GM21737 (cell line): Measurements from ENCODE around the gene TEX9.
"Not testable (repeated sequence)": the region's sequence is repeated elsewhere in the genome, so short reads cannot be mapped to it uniquely, and the experiment has no call there.

ENCODE experiments used
- ATAC-seq: cut with Tn5 transposase; IDR thresholded peaks from one replicate; pipeline ENCODE4 v1.9.1; 2021; ENCODE audit warnings: mild to moderate bottlenecking, moderate library complexity; ENCODE audit not compliant: unreplicated experiment

TEX9 gene

DNA sequence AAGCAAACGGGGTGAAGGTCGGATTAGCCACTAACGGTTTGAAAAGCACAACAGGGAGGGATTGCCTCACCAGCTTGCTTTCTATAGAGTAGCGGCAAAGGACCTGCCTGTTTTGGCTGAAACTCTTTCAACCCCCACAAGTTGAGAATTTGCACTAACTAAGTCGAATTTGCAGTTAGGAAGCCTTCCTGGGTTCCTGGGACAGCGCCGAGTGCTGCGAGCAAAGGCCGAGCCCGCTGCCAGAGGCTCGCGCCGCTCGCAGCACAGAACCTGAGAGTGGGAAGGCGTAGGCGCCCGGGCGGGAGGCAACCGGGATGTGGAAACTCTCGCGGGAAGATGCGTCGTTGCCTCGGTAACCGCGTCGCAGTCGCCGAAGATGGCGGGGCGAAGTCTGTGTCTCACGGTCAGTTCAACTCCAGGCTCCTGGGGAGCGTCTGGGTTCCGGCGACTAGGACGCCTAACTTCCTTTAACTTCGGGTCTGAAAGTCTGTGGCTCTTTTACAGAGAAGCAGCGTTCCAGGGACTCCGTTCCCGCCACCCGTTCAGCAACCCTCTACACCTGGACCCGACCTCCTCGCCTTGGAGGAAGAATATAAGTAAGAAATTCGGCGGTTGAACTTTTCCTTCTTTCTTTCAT, at the start of gene TEX9:
TEX9 (plus strand) TSS at position 352 of the 637 bp plus-strand sequence; CDS start at position 377, 25 bp downstream.
- ATAC-seq, result peak; percentile 95

DNA sequence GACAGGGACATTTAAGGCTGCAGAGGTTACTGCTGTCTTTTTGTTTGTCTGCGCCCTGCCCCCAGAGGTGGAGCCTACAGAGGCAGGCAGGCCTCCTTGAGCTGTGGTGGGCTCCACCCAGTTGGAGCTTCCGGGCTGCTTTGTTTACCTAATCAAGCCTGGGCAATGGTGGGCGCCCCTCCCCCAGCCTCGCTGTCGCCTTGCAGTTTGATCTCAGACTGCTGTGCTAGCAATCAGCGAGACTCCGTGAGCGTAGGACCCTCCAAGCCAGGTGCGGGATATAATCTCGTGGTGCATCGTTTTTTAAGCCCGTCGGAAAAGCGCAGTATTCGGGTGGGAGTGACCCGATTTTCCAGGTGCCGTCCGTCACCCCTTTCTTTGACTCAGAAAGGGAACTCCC, 48.7 kb upstream of the TEX9 start:
- ATAC-seq, result not testable (repeated sequence)

DNA sequence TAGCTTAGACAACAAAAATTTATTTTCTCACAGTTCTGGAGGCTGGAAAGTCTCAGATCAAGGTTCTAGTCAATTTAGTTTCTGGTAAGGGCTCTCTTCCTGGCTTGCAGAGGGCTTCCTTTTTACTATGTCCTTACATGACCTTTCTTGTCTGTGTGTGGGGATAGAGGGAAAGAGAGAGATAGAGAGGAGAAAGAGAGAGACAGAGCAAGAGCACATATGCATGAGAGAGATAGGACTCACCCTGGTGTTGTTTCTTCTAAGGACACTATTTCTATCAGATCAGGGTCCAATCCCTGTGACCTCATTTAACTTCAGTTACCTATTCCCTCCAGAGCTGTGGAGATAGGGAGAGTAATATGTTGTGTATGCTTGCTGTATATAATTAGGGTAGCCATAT, 44.9 kb upstream of the TEX9 start:
- ATAC-seq, result no peak

DNA sequence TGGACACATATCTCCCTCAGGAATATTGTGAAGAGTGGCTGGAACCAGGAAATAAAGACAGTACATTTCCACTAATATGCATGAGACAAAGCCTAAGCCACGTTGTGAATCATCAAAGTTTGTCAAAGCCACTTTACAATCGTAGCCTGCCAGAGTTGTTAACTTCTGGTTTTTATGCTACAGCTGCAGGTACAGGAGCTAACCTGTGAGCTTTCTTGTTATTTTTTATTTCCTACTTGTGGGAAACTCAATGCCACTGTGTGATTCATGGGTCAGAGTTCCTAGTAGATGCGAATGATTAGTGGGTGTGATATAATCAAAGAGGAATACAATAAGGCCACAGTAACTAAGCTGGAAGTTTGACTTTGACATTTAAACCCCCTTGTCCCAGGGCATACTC, 44.4 kb upstream of the TEX9 start:
- no peak for ATAC-seq

DNA sequence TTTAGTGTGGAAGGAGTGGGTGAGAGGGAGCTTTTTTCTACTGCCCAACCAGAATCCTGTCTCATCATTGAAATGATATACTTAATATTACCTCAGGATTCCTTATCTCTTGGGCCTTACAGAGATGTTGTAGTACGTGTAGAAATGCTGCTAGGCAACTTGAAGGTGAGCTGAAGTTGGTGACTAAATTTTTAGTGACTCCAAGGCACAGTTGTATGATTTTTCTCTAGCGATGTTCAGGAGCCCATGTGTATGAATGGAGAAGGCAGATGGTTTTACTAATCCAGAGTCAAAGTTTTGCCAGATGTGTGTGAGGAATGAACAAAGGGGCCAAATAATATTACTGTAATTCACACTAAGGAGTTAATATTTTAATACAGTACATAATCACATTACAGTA, 42.8 kb upstream of the TEX9 start:
- no peak for ATAC-seq

DNA sequence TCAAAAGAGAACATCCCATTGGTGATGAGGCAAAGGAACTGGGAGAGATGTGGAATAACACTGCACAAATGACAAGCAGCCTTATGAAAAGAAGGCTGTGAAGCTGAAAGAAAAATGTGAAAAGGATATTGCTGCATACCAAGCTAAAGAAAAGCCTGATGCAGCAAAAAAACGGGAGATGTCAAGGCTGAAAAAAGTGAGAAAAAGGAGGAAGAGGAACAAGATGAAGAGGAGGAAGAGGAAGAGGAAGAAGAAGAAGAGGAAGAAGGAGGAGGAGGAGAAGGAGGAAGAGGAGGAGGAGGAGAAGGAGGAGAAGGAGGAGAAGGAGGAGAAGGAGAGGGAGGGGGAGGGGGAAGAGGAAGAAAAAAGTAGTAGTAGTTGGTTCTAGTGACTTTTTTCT, 41.8 kb upstream of the TEX9 start:
- ATAC-seq, result no peak

DNA sequence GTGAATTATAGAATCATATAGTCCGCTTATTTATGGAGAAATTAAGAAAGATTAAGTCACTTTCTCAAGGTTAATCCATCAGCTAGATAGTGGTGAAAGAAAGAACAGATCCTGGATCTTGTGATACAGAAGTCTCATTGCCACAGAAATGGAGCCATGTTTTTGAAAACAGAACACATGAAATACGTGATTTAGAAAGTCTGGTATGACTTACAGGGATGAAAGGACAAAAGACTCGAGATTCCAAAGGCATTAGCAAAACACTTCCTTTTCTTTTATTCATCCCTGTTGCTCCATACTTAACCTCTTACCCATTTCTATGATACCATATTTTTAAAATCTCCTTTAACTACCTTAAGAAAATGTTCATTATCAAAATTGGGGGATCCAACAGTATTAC, 40.0 kb upstream of the TEX9 start:
- no peak for ATAC-seq

DNA sequence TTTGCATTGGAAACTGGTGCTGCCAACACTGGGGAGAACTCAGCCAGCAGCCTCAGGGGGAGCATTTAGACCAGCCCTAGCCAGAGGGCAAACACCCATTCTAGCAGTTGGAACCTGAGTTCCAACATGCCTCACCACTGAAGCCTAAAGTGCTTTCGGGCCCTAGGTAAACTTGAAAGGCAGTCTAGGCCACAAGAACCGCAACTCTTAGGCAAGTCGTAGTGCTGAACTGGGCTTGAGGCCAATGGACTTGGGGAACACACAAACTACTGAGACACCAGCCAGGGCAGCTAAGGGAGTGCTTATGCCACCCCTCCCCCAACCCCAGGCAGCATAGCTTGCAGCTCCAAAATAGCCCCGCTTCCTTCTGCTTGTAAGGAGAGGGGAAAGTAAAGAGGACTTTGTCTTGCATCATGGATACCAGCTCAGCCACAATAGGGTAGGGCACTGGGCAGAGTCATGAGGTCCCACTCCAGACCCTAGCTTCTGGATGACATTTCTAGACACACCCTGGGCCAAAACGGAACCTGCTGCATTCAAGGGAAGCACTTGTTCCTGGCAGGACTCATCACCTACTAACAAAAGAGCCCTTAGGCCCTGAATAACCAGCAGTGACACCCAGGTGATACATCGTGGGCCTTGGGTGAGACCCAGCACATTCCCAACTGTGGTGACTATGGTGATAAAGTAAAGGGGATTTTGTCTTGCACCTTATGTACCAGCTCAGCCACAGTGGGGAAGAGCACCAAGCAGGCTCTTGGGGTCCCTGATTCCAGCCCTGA, 37.3 kb upstream of the TEX9 start:
- no peak for ATAC-seq

DNA sequence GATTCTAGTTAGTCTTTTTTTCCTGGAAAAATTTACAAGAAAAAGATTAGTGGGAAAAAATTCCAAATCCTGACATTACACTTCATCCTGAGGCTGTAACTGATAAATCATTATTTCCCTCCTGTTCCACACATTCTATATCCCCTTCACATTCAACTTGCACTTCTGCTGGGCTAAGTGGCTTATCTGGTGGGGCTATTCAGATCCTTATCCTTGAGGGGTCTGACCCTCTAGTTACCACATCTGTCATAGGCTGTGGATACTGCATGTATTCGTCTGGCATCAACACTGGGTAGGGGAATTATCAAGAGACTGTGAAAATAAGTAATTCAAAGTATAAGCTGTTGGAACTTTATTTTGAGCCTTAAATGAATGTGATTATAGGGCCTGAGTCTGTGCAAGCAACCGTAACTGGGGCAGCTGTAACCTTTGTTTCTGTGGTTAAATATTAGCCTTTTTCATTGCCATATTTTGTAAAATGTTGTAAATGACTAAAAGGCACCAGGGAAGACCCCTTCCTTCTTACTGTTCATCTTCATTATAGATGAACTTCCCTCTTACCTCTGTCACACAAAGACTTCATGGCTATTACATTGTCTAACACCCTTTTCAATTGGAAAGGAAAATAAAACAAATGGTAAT, 28.0 kb upstream of the TEX9 start:
- no peak for ATAC-seq

DNA sequence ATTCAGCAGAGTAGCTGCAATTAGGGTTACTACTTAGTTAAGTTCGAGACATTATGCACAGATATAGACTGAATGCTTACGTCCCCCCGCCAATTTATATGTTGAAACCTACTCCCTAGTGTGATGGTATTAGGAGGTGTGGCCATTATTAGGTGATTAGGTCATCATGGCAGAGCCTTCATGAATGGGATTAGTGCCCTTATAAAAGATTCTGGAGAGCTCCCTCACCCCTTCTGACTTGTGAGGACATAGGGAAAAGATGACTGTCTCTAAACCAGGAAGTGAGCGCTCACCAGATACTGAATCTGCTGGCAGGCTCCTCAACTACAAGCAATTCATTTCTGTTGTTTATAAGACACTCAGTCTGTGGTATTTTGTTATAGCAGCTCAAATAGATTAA, 25.6 kb upstream of the TEX9 start:
- no peak for ATAC-seq

DNA sequence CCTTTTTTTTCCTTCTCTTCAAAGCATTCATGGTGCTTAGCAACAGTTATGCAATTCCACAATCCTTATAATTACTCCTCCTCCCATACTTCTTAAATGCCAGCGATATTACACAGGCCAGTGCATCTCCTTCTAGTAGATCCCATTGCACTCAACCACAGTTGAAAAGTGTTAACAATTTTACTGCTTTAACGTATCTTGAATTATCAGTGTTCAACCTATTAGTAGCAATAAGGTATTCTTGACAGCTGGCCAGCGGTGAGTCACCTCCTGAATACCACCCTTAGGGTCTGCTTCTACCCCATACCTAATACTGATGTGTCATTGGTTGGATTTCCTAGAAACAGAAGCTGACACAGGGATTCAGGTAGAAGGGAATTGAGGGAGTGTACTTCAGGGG, 24.0 kb upstream of the TEX9 start:
- no peak for ATAC-seq

DNA sequence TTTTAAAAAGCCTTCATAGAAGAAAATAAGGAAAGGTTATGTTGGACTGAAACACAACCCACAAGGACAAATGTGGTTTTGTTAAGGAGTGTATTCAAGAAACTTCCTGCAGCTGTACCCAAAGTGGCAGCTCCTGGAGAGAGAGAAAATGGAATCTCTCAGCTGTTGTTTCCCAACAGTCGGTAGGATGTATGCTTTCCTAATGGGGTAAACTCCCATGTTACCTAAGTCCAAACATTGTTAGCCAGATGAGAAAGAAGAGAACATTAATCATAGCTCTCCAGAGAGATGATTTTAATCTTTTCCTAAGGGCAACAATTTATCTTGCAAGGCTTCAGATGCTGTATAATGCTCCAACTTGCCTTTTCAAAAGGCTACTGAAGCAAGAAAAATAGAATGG, 22.6 kb upstream of the TEX9 start:
- ATAC-seq, result no peak

DNA sequence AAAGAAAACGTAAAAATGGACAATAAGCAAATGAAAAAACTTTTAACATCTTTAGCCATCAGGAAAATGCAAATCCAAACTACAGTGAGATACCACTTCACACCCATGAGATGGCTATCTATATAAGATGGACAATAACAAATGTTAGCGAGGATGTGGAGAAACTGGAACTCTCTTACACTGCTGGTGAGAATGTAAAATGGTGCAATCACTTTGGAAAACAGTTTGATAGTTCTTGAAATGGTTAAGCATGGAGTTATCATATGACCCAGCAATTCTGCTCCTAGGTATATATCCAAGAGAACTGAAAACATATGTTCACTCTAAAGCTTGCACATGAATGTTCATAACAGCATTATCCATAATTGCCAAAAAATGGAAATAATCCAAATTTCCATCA, 21.3 kb upstream of the TEX9 start:
- no peak for ATAC-seq

DNA sequence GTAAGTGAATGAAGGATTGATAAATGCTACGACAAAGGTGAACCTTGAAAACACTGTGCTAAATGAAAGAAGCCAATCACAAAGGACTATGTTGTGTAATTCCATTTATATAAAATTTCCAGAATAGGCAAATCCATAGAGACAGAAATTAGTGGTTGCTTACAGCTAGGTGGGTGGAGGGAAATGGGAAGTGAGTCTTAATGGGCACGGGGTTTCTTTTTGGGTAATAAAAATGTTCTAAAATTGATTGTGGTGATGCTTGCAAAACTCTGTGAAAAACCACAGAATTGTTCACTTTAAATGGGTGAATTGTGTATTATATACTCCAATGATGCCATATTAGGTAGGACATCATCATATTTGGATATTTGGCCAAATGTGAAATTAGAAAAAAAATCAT, 20.9 kb upstream of the TEX9 start:
- no peak for ATAC-seq

DNA sequence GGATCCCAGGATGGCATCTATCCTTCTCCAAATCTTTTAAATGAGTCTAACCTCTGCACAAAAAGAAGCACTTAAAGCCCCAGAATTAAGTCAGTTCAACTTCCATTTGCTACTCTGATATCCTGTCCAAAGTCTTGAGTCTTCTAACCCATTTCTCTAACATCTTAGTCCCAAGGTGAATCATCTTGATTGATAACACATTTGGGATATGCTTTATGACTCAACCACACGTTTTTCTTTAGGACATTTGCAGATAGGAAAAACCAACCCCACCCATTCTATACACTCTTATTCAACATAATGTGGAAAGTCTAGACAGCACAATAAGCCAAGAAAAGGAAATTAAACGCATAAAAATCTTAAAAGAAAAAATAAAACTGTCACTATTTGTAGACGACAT, 18.8 kb upstream of the TEX9 start:
- ATAC-seq, result no peak

DNA sequence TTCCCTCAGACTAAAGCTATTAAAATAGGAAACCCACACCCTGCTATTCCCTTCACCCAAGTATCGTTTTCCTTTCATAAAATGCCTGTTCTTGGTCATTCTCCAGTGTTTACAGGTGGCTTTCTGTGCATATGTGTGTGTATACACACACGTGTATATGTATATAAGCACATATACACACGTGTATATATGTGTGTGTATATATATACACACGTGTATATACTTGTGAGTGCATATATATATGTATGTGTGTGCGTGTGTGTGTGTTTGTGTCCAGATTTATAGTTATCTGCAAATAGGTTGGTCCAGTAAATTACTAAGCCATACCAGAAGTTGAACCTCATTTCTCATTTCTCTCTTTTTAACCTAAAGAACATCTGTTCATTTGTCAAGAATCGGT, 15.7 kb upstream of the TEX9 start:
- no peak for ATAC-seq

DNA sequence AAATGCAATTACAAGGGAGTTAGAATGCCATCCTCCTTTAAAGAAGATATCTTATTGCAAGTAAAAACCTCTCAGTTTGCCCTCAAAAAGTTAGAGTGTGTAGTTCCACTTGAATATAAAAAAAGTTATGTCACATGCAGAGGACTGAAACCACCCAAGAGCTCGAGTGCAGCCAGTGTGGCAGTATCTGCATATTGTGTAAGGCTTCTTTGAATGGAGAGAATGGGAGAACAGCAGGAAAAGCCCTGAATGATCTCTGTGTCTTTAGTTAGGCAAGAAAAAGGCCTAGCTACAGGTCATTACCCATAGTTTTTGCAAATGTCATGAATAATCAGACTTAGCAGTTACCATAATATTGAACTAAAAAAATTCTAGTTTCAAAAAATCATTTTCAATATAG, 13.9 kb upstream of the TEX9 start:
- no peak for ATAC-seq

DNA sequence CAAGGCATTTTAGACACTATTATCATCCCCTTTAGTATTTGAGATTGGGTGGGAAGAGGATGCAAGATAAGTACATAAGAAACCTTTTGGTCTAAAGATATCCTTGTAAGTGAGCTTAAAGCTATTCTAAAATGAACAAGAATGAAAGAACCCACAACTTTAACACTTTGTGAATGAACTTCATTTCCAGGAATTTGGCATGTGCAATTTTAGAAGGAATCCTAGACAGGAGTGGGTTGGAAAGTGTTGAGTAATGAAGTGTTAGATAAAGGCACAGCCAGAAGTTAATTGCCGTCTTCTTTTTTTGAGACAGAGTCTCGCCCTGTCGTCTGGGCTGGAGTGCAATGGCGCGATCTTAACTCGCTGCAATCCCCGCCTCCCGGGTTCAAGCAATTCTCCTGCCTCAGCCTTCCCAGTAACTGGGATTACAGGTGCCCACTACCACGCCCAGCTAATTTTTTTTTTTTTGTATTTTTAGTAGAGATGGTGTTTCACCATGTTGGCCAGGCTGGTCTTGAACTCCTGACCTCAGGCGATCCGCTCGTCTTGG, 13.2 kb upstream of the TEX9 start:
- no peak for ATAC-seq

DNA sequence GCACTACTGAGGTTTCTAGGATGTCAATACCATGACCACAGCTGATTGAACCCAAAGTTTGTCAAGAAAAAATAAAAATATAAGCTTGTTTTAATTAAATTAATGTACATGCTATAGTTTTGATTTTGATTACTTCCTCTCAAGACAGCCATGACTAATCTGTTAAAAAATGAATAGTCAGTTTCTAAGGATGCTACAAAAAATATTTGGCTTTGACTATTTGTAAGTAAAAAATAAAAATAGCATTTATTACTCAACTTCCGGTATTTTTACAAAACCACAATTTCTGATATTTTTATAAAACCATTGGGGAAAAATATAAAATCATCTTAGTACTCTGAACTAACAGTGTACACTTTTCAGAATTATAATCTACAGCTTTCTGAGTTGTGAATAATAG, 12.1 kb upstream of the TEX9 start:
- no peak for ATAC-seq

DNA sequence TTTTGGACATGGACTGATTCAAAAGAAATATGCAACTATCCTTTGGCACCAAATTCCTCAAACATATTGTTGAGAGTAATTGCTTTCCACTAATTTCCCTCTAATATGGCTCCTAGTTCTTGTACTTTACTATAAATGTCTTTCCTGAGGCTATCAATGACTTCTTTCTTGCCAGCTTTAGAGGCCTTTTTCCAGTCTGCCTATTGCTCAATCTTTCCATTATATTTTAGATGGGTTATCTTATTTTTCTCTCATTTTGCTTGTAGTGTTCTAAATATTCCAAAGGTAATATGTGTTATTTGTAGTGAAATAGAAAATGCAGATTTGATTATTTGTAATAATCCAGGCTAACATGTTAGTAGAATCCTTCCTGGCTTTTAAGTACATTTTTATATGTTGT, 11.5 kb upstream of the TEX9 start:
- no peak for ATAC-seq

DNA sequence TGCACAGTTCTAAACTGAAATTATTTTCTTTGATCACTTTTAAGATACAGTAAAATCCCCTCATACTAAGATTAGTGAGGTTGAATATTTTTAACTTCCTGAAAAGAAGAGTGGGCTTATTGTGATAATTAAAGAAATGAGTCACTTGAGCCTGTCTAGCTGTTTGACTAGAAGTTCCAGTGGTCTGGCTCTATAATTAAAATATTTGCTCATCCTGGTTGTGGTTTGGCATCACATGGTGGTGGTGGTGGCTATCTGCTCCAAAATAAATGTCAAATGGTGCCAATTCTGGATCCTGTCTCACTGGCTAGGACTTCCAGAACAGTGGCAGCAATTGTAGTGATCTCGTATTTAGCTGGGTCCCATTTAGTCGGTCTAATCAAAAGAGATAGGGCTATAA, 8.6 kb upstream of the TEX9 start:
- ATAC-seq, result no peak

DNA sequence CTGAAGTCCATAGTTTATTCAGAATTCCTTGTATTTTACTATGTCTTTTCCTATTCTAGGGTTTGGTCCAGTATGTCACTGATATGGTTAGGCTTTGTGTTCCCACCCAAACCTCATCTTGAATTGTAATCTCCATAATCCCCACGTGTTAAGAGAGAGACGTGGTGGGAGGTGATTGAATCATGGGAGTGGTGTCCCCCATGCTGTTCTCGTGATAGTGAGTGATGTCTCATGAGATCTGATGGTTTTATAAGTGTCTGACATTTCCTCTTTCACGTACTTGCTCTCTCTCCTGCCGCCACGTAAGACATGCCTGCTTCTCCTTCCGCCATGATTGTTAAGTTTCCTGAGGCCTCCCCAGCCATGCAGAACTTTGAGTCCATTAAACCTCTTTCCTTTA, 6.6 kb upstream of the TEX9 start:
- no peak for ATAC-seq
